Measurements from ENCODE around the gene SCEL. TPM values are rescaled to one million over a fixed set of nuclear protein-coding genes. Genes with fewer than 3 reads are reported as not detected.

SCEL gene, protein sequence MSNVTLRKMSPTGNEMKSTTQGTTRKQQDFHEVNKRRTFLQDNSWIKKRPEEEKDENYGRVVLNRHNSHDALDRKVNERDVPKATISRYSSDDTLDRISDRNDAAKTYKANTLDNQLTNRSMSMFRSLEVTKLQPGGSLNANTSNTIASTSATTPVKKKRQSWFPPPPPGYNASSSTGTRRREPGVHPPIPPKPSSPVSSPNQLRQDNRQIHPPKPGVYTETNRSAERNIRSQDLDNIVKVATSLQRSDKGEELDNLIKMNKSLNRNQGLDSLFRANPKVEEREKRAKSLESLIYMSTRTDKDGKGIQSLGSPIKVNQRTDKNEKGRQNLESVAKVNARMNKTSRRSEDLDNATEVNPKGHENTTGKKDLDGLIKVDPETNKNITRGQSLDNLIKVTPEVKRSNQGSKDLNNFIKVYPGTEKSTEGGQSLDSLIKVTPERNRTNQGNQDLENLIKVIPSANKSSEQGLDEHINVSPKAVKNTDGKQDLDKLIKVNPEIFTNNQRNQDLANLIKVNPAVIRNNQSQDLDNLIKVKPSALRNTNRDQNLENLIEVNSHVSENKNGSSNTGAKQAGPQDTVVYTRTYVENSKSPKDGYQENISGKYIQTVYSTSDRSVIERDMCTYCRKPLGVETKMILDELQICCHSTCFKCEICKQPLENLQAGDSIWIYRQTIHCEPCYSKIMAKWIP
- total RNA-seq (1.1 TPM), polyA plus RNA-seq (8.6 TPM)
- long read RNA-seq, donor 1: 0 reads
- long read RNA-seq, donor 2: 0 reads
- long read RNA-seq, donor 3: 0 reads
- long read RNA-seq, donor 4: 0 reads
- long read RNA-seq, donor 5: 0 reads
- long read RNA-seq, donor 6: 0 reads
- long read RNA-seq, donor 7, partial matches to known transcripts: 0 of 1 reads
- long read RNA-seq, donor 7, other reads (novel, unspliced or antisense): 0 of 1 reads
- long read RNA-seq, donor 8: 0 reads
- long read RNA-seq, donor 9: 0 reads
- long read RNA-seq, donor 10: 0 reads

GRCh38 chr13:77535448-77535847 lies at the start of gene SCEL:
SCEL (plus strand) TSS chr13:77535706; CDS start chr13:77555876, 20,170 bp downstream.
- no peaks in the 10 kb centered on the region for H3K27me3 ChIP-seq (ENCODE audit: control insufficient read depth in 2 of 2, insufficient read depth in 1 of 2, low read length in 1 of 2)
- H3K9me3 ChIP-seq (ENCODE audit: control insufficient read depth in 2 of 2, insufficient read depth in 1 of 2, low read length in 1 of 2): no peaks in the 10 kb centered on the region
- no peaks in the 10 kb centered on the region for H3K36me3 ChIP-seq (ENCODE audit: control insufficient read depth in 2 of 2, insufficient read depth in 2 of 2, low read length in 1 of 2)
- H3K27ac ChIP-seq (ENCODE audit: low read depth in 1 of 2, low read length in 1 of 2): no peak within 1 kb of the TSS
- no peak for DNase-seq (ENCODE audit: low read depth in 6 of 9, low spot score in 9 of 9)
- no peak within 1 kb of the TSS for H3K4me3 ChIP-seq (ENCODE audit: low read length in 2 of 2)
- H3K4me1 ChIP-seq (ENCODE audit: control insufficient read depth in 2 of 2, insufficient read depth in 2 of 2, low read length in 2 of 2): no peaks in the 10 kb centered on the region
- 98% methylated on average over 1 of the region's 1 CpG for WGBS

DNA sequence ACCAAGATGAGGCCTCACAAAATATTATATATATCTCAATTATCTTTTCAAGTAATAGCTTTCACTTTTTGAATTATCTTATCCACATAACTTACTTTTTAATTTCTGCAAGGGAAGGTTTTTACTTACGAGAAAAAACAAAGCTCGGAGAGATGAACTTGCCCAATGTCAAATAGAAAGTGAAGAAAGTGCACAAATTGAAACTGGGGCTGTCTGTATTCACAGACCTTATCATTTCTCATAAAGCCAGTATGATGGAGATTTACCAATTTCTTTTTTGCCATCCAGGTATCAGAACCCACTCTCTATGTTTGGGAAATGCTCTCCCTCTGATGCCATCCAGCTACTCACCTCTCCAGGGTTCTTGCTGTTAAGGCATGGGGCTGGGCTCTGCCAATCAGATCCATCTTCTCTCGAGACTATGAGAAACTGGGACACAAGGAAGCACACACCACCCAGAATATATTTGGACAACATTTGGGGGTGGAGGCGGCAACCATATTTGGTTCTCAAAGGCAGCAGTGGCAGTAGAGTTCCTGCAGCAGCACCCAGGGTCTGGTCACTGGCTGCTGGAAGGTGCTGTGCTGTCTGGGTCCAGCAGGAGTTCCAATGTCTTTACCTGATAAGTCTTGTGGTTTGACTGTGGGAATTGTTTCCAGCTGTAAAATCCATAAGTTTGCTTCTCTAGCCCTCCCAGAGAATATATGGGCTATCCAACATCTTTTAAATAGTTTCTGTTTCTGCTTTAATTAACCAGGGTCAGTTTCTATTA lies 45.8 kb upstream of the SCEL start:
- no peaks in the 10 kb centered on the region for H3K9me3 ChIP-seq (ENCODE audit: control insufficient read depth in 2 of 2, insufficient read depth in 1 of 2, low read length in 1 of 2)
- H3K4me1 ChIP-seq (ENCODE audit: control insufficient read depth in 2 of 2, insufficient read depth in 2 of 2, low read length in 2 of 2): no peaks in the 10 kb centered on the region
- no peaks in the 10 kb centered on the region for H3K36me3 ChIP-seq (ENCODE audit: control insufficient read depth in 2 of 2, insufficient read depth in 2 of 2, low read length in 1 of 2)
- H3K27ac ChIP-seq (ENCODE audit: low read depth in 1 of 2, low read length in 1 of 2): no peak overlapping the region
- 96% methylated on average over 4 of the region's 4 CpGs for WGBS
- no peak overlapping the region for H3K4me3 ChIP-seq (ENCODE audit: low read length in 2 of 2)
- no peak for DNase-seq (ENCODE audit: low read depth in 6 of 9, low spot score in 9 of 9)
- H3K27me3 ChIP-seq (ENCODE audit: control insufficient read depth in 2 of 2, insufficient read depth in 1 of 2, low read length in 1 of 2): no peaks in the 10 kb centered on the region

GRCh38 chr13:77492982-77493381 lies 42.5 kb upstream of the SCEL start:
- WGBS: 58% methylated on average over 1 of the region's 1 CpG
- Histone ChIP-seq H3K27ac (ENCODE audit: low read depth in 1 of 2, low read length in 1 of 2) (no peak overlapping the region), H3K4me1 (ENCODE audit: control insufficient read depth in 2 of 2, insufficient read depth in 2 of 2, low read length in 2 of 2) (no peaks in the 10 kb centered on the region), H3K36me3 (ENCODE audit: control insufficient read depth in 2 of 2, insufficient read depth in 2 of 2, low read length in 1 of 2) (no peaks in the 10 kb centered on the region), H3K9me3 (ENCODE audit: control insufficient read depth in 2 of 2, insufficient read depth in 1 of 2, low read length in 1 of 2) (no peaks in the 10 kb centered on the region), H3K27me3 (ENCODE audit: control insufficient read depth in 2 of 2, insufficient read depth in 1 of 2, low read length in 1 of 2) (no peaks in the 10 kb centered on the region), H3K4me3 (ENCODE audit: low read length in 2 of 2) (no peak overlapping the region)
- DNase-seq (ENCODE audit: low read depth in 6 of 9, low spot score in 9 of 9): peak in 1 of 9 donors; percentile 27

DNA sequence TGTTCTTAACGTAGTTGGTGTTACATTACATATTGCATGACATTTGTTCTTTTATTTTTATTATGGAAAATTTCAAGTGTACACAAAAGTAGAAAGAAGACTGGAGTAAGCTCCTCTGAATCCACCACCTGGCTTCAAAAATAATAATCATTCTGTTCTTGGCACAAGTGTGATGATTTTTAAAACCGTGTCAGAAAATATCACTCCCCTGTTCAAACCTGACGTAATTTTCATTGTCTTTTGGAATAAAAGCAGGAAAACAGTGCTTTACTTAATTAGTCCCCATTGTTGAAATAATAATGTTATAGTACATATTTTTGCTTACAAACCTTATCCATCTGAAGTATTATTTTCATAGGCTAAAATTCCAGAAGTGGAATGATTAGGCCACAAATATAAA lies 41.3 kb upstream of the SCEL start:
- H3K27me3 ChIP-seq (ENCODE audit: control insufficient read depth in 2 of 2, insufficient read depth in 1 of 2, low read length in 1 of 2): no peaks in the 10 kb centered on the region

DNA sequence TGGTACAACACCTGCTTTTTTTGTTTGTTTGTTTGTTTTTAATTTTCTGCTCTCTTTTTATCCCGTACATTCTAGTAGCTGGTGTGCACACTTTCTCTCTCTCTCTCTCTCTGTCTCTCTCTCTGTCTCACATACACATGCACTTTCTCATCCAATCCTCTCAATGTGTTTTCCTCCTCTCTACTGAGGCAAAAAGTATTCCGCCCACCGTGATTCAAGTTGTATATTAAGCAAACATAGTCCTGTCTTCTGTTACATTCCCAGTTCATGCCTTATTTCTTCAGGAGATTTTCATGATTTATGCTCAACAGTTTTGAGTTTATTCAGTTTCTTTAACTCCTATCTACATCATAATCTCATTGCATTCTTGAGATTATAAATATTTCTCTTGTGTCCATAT lies 38.2 kb upstream of the SCEL start:
- Histone ChIP-seq H3K27me3 (ENCODE audit: control insufficient read depth in 2 of 2, insufficient read depth in 1 of 2, low read length in 1 of 2) (no peaks in the 10 kb centered on the region), H3K4me1 (ENCODE audit: control insufficient read depth in 2 of 2, insufficient read depth in 2 of 2, low read length in 2 of 2) (no peaks in the 10 kb centered on the region), H3K4me3 (ENCODE audit: low read length in 2 of 2) (no peak overlapping the region), H3K27ac (ENCODE audit: low read depth in 1 of 2, low read length in 1 of 2) (no peak overlapping the region), H3K9me3 (ENCODE audit: control insufficient read depth in 2 of 2, insufficient read depth in 1 of 2, low read length in 1 of 2) (no peaks in the 10 kb centered on the region), H3K36me3 (ENCODE audit: control insufficient read depth in 2 of 2, insufficient read depth in 2 of 2, low read length in 1 of 2) (no peaks in the 10 kb centered on the region)
- WGBS: 98% methylated on average over 3 of the region's 3 CpGs
- DNase-seq (ENCODE audit: low read depth in 6 of 9, low spot score in 9 of 9): no peak

More for the DNA sequence above, 41.3 kb upstream of the SCEL start:
- no peak for DNase-seq (ENCODE audit: low read depth in 6 of 9, low spot score in 9 of 9)
- H3K4me1 ChIP-seq (ENCODE audit: control insufficient read depth in 2 of 2, insufficient read depth in 2 of 2, low read length in 2 of 2): no peaks in the 10 kb centered on the region
- 93% methylated on average over 3 of the region's 3 CpGs for WGBS
- H3K27ac ChIP-seq (ENCODE audit: low read depth in 1 of 2, low read length in 1 of 2): no peak overlapping the region
- no peak overlapping the region for H3K4me3 ChIP-seq (ENCODE audit: low read length in 2 of 2)
- H3K36me3 ChIP-seq (ENCODE audit: control insufficient read depth in 2 of 2, insufficient read depth in 2 of 2, low read length in 1 of 2): no peaks in the 10 kb centered on the region
- H3K9me3 ChIP-seq (ENCODE audit: control insufficient read depth in 2 of 2, insufficient read depth in 1 of 2, low read length in 1 of 2): no peaks in the 10 kb centered on the region

GRCh38 chr13:77497835-77498234 lies 37.7 kb upstream of the SCEL start:
- no peak overlapping the region for H3K27ac ChIP-seq (ENCODE audit: low read depth in 1 of 2, low read length in 1 of 2)
- no peaks in the 10 kb centered on the region for H3K36me3 ChIP-seq (ENCODE audit: control insufficient read depth in 2 of 2, insufficient read depth in 2 of 2, low read length in 1 of 2)
- no peak for DNase-seq (ENCODE audit: low read depth in 6 of 9, low spot score in 9 of 9)
- H3K4me1 ChIP-seq (ENCODE audit: control insufficient read depth in 2 of 2, insufficient read depth in 2 of 2, low read length in 2 of 2): no peaks in the 10 kb centered on the region
- H3K27me3 ChIP-seq (ENCODE audit: control insufficient read depth in 2 of 2, insufficient read depth in 1 of 2, low read length in 1 of 2): no peaks in the 10 kb centered on the region
- no peak overlapping the region for H3K4me3 ChIP-seq (ENCODE audit: low read length in 2 of 2)
- H3K9me3 ChIP-seq (ENCODE audit: control insufficient read depth in 2 of 2, insufficient read depth in 1 of 2, low read length in 1 of 2): no peaks in the 10 kb centered on the region

GRCh38 chr13:77502104-77502720 lies 33.3 kb upstream of the SCEL start:
- H3K36me3 ChIP-seq (ENCODE audit: control insufficient read depth in 2 of 2, insufficient read depth in 2 of 2, low read length in 1 of 2): no peaks in the 10 kb centered on the region
- no peaks in the 10 kb centered on the region for H3K4me1 ChIP-seq (ENCODE audit: control insufficient read depth in 2 of 2, insufficient read depth in 2 of 2, low read length in 2 of 2)
- no peak overlapping the region for H3K27ac ChIP-seq (ENCODE audit: low read depth in 1 of 2, low read length in 1 of 2)
- DNase-seq (ENCODE audit: low read depth in 6 of 9, low spot score in 9 of 9): no peak
- no peaks in the 10 kb centered on the region for H3K27me3 ChIP-seq (ENCODE audit: control insufficient read depth in 2 of 2, insufficient read depth in 1 of 2, low read length in 1 of 2)
- no peak overlapping the region for H3K4me3 ChIP-seq (ENCODE audit: low read length in 2 of 2)
- WGBS: 96% methylated on average over 4 of the region's 4 CpGs
- H3K9me3 ChIP-seq (ENCODE audit: control insufficient read depth in 2 of 2, insufficient read depth in 1 of 2, low read length in 1 of 2): no peaks in the 10 kb centered on the region

- no peaks in the 10 kb centered on the region for H3K27me3 ChIP-seq (ENCODE audit: control insufficient read depth in 2 of 2, insufficient read depth in 1 of 2, low read length in 1 of 2)
- H3K4me3 ChIP-seq (ENCODE audit: low read length in 2 of 2): no peak overlapping the region
- H3K27ac ChIP-seq (ENCODE audit: low read depth in 1 of 2, low read length in 1 of 2): no peak overlapping the region
- no peaks in the 10 kb centered on the region for H3K36me3 ChIP-seq (ENCODE audit: control insufficient read depth in 2 of 2, insufficient read depth in 2 of 2, low read length in 1 of 2)
- DNase-seq (ENCODE audit: low read depth in 6 of 9, low spot score in 9 of 9): no peak
- H3K9me3 ChIP-seq (ENCODE audit: control insufficient read depth in 2 of 2, insufficient read depth in 1 of 2, low read length in 1 of 2): no peaks in the 10 kb centered on the region
- 83% methylated on average over 5 of the region's 5 CpGs for WGBS
- H3K4me1 ChIP-seq (ENCODE audit: control insufficient read depth in 2 of 2, insufficient read depth in 2 of 2, low read length in 2 of 2): no peaks in the 10 kb centered on the region
These were observed 32.1 kb upstream of the SCEL start for GRCh38 chr13:77503398-77503797.

Data from thymus (tissue), 14 donors.